ENCODE data around the gene MROH8.

DNA sequence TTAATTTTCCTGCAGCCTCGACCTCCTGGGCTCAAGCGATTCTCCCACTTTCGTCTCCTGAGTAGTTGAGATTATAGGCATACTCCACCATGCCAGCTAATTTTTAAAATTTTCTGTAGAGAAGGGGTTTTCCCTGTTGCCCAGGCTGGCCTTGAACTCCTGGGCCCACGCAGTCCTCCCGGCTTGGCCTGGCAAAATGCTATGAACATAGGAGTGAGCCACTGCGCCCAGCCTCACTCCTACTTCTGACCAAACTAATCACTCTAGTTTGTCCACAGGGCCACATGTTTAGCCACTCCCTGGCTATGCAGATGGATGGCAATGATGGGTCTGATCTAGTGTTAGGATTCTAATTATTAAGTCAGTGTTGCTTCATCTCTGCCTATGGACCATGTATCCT lies 32.1 kb downstream of the MROH8 start:
- TF ChIP-seq, protein P1, sequence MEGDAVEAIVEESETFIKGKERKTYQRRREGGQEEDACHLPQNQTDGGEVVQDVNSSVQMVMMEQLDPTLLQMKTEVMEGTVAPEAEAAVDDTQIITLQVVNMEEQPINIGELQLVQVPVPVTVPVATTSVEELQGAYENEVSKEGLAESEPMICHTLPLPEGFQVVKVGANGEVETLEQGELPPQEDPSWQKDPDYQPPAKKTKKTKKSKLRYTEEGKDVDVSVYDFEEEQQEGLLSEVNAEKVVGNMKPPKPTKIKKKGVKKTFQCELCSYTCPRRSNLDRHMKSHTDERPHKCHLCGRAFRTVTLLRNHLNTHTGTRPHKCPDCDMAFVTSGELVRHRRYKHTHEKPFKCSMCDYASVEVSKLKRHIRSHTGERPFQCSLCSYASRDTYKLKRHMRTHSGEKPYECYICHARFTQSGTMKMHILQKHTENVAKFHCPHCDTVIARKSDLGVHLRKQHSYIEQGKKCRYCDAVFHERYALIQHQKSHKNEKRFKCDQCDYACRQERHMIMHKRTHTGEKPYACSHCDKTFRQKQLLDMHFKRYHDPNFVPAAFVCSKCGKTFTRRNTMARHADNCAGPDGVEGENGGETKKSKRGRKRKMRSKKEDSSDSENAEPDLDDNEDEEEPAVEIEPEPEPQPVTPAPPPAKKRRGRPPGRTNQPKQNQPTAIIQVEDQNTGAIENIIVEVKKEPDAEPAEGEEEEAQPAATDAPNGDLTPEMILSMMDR (IDR thresholded peaks at IDR 0.05) = no peak
- no peak for TF ChIP-seq ZFX (IDR thresholded peaks at IDR 0.05; ENCODE audit: borderline replicate concordance)

Data from 22Rv1 (cell line).